ENCODE measurements around the gene ULK3. TPM values are rescaled to one million over a fixed set of nuclear protein-coding genes. Genes with fewer than 3 reads are reported as not detected.

Gene ULK3
- total RNA-seq, 1 experiment from 2014 or later = 20.9 TPM

DNA sequence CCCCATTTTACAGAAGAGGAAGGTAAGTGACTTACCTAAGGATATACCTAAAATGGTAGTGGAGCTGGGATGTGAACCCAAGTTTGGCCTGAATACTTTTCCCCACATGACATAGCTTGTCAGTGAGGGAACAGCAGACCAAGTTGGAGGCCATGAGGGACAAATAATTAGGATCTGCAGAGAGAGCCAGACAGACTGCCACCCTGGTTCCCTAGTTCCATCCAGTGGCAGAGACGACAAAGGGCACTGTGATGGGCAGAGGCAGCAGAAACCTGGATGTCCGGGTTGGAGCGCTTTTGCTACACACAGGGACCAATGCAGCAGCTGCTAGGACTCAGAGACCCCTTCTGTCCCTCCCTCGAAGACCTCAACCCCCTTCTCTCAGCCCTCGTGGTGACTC lies 15.3 kb downstream of the ULK3 start:
- no peak for DNase-seq
- no peak overlapping the region for H3K4me3 ChIP-seq (ENCODE audit: insufficient read depth, low read depth, low read length)
- H3K36me3 ChIP-seq (replicated peaks; ENCODE audit: control insufficient read depth, insufficient read depth, low read length) = no peaks in the 10 kb centered on the region
- peaks cover 31% of the 10 kb centered on the region for H3K27me3 ChIP-seq (ENCODE audit: control insufficient read depth, insufficient read depth, low read length)

GRCh38 chr15:74826921-74827320 lies 16.0 kb downstream of the ULK3 start:
- Histone ChIP-seq H3K36me3 (replicated peaks; ENCODE audit: control insufficient read depth, insufficient read depth, low read length) (no peaks in the 10 kb centered on the region), H3K27me3 (ENCODE audit: control insufficient read depth, insufficient read depth, low read length) (peaks cover 31% of the 10 kb centered on the region), H3K4me3 (ENCODE audit: insufficient read depth, low read depth, low read length) (no peak overlapping the region)
- peak; percentile 86 for DNase-seq

DNA sequence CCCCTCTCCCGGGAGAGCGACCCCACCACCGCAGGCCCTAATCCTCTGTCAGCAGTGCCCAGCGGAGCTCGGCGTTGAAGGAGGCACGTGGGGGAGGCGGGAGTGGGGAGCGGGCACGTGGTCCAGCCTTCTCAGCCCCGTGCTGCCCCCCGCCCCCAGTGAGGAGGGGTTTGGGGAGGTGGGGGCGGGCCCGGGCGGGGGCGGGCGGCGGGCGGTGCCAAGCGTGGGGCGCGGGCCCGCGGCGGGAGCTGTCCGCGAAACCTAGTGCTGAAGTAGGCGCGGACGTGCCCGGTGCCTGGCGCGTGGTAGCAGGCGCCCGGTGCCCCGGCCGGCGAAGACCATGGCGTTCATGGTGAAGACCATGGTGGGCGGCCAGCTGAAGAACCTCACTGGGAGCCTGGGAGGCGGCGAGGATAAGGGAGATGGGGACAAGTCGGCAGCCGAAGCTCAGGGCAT lies 16.6 kb downstream of the ULK3 start, which contains the start of gene CPLX3:
CPLX3 (plus strand) TSS at position 264 of the 456 bp plus-strand sequence; CDS start at position 341, 77 bp downstream.
- DNase-seq = peak; percentile 99
- peaks cover 31% of the 10 kb centered on the region for H3K27me3 ChIP-seq (ENCODE audit: control insufficient read depth, insufficient read depth, low read length)
- no peaks in the 10 kb centered on the region for H3K36me3 ChIP-seq (replicated peaks; ENCODE audit: control insufficient read depth, insufficient read depth, low read length)
- H3K4me3 ChIP-seq (ENCODE audit: insufficient read depth, low read depth, low read length) = peak within 1 kb of the TSS; percentile 20; the same call in 1 of the 2 replicates

GRCh38 chr15:74825866-74826265 lies 17.1 kb downstream of the ULK3 start:
- H3K36me3 ChIP-seq (replicated peaks; ENCODE audit: control insufficient read depth, insufficient read depth, low read length) = no peaks in the 10 kb centered on the region
- DNase-seq = no peak
- peaks cover 31% of the 10 kb centered on the region for H3K27me3 ChIP-seq (ENCODE audit: control insufficient read depth, insufficient read depth, low read length)
- no peak overlapping the region; the same call in 1 of the 2 replicates for H3K4me3 ChIP-seq (ENCODE audit: insufficient read depth, low read depth, low read length)

GRCh38 chr15:74824976-74825375 lies 18.0 kb downstream of the ULK3 start:
- no peaks in the 10 kb centered on the region for H3K36me3 ChIP-seq (replicated peaks; ENCODE audit: control insufficient read depth, insufficient read depth, low read length)
- no peak for DNase-seq
- no peak overlapping the region for H3K4me3 ChIP-seq (ENCODE audit: insufficient read depth, low read depth, low read length)
- peaks cover 31% of the 10 kb centered on the region for H3K27me3 ChIP-seq (ENCODE audit: control insufficient read depth, insufficient read depth, low read length)

GRCh38 chr15:74823324-74823723 lies 19.6 kb downstream of the ULK3 start:
- DNase-seq = no peak
- H3K27me3 ChIP-seq (ENCODE audit: control insufficient read depth, insufficient read depth, low read length) = peaks cover 31% of the 10 kb centered on the region
- no peaks in the 10 kb centered on the region for H3K36me3 ChIP-seq (replicated peaks; ENCODE audit: control insufficient read depth, insufficient read depth, low read length)
- no peak overlapping the region for H3K4me3 ChIP-seq (ENCODE audit: insufficient read depth, low read depth, low read length)

- Histone ChIP-seq H3K27me3 (ENCODE audit: control insufficient read depth, insufficient read depth, low read length) (peaks cover 25% of the 10 kb centered on the region), H3K4me3 (ENCODE audit: insufficient read depth, low read depth, low read length) (no peak overlapping the region), H3K36me3 (replicated peaks; ENCODE audit: control insufficient read depth, insufficient read depth, low read length) (no peaks in the 10 kb centered on the region)
- DNase-seq = no peak
Measured at GRCh38 chr15:74822233-74822632, 20.7 kb downstream of the ULK3 start.

GRCh38 chr15:74821790-74822158 lies 21.2 kb downstream of the ULK3 start:
- peaks cover 21% of the 10 kb centered on the region for H3K27me3 ChIP-seq (ENCODE audit: control insufficient read depth, insufficient read depth, low read length)
- H3K36me3 ChIP-seq (replicated peaks; ENCODE audit: control insufficient read depth, insufficient read depth, low read length) = no peaks in the 10 kb centered on the region
- H3K4me3 ChIP-seq (ENCODE audit: insufficient read depth, low read depth, low read length) = no peak overlapping the region
- no peak for DNase-seq

GRCh38 chr15:74821091-74821789 lies 21.7 kb downstream of the ULK3 start:
- Histone ChIP-seq H3K4me3 (ENCODE audit: insufficient read depth, low read depth, low read length) (no peak overlapping the region), H3K36me3 (replicated peaks; ENCODE audit: control insufficient read depth, insufficient read depth, low read length) (no peaks in the 10 kb centered on the region), H3K27me3 (ENCODE audit: control insufficient read depth, insufficient read depth, low read length) (peaks cover 17% of the 10 kb centered on the region)
- DNase-seq = peak; percentile 86

GRCh38 chr15:74820056-74820455 lies 22.9 kb downstream of the ULK3 start:
- no peak for DNase-seq
- Histone ChIP-seq H3K27me3 (ENCODE audit: control insufficient read depth, insufficient read depth, low read length) (peaks cover 6% of the 10 kb centered on the region), H3K36me3 (replicated peaks; ENCODE audit: control insufficient read depth, insufficient read depth, low read length) (no peaks in the 10 kb centered on the region), H3K4me3 (ENCODE audit: insufficient read depth, low read depth, low read length) (no peak overlapping the region)

DNA sequence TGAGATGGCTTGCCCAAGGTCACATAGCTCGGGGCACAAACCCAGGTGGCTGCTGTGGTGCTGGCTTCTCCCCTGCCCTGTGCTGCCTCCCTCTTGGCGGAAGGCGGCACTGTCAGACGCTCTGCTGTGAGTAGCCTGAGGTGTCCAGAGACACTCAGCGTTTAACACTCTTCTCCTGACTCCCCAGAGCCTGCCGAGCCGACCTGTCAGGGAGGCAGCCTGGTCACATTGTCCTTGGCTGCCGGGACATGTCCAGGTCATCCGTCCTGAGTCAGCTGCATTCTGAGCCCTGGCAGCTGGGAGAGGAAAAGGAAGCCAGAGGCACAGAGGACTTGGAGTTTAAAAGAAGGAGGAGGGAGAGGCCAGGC lies 25.6 kb downstream of the ULK3 start:
- Histone ChIP-seq H3K36me3 (replicated peaks; ENCODE audit: control insufficient read depth, insufficient read depth, low read length) (no peaks in the 10 kb centered on the region), H3K27me3 (ENCODE audit: control insufficient read depth, insufficient read depth, low read length) (no peaks in the 10 kb centered on the region), H3K4me3 (ENCODE audit: insufficient read depth, low read depth, low read length) (no peak overlapping the region)
- peak; percentile 76 for DNase-seq

- Histone ChIP-seq H3K27me3 (ENCODE audit: control insufficient read depth, insufficient read depth, low read length) (no peaks in the 10 kb centered on the region), H3K36me3 (replicated peaks; ENCODE audit: control insufficient read depth, insufficient read depth, low read length) (no peaks in the 10 kb centered on the region), H3K4me3 (ENCODE audit: insufficient read depth, low read depth, low read length) (no peak overlapping the region)
- peak; percentile 79 for DNase-seq
Measured at GRCh38 chr15:74816624-74817369, 26.2 kb downstream of the ULK3 start.

GRCh38 chr15:74815961-74816360 lies 27.0 kb downstream of the ULK3 start:
- no peaks in the 10 kb centered on the region for H3K36me3 ChIP-seq (replicated peaks; ENCODE audit: control insufficient read depth, insufficient read depth, low read length)
- H3K4me3 ChIP-seq (ENCODE audit: insufficient read depth, low read depth, low read length) = no peak overlapping the region
- no peak for DNase-seq
- no peaks in the 10 kb centered on the region for H3K27me3 ChIP-seq (ENCODE audit: control insufficient read depth, insufficient read depth, low read length)

DNA sequence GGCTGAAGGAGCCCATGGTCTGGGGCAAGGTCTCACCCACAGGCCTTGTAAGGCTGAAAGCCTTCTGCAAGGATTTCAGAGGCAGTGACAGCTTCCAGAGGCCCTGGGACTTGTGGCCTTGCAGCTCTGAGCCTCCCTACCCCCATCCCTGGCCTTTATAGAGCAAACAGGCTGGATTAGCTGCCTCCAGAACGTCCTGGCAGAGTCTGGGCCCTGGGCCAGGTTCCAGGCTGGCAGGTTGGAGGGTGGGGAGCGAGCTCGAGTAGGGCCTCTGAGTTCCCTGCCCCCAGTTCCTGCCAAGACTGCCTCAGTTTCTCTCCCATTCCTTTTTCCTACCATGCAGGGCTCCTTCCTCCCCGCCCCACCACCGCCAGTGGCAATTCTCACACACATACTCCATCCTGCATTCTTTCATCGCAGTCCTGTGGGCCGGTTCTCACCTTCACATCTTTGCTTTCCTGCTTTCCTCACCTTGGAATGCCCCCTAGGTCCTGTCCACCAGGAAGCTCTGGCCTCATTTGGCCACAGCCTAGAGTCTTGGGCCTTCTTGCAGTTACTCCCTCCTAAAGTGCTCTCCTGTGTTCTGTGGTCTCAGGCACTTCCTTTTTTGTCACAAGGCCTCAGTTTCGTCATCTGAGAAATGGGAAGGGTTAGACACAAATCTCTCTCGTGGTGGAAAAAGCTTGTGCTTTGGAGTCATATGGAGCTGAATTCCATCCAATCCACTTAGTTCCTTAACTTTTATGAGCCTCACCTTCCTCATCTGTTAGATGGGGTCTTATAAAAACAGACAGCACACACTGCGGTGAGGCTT lies 27.6 kb downstream of the ULK3 start:
- DNase-seq = no peak
- Histone ChIP-seq H3K4me3 (ENCODE audit: insufficient read depth, low read depth, low read length) (no peak overlapping the region), H3K27me3 (ENCODE audit: control insufficient read depth, insufficient read depth, low read length) (no peaks in the 10 kb centered on the region), H3K36me3 (replicated peaks; ENCODE audit: control insufficient read depth, insufficient read depth, low read length) (no peaks in the 10 kb centered on the region)

Data from H7 (cell line).